ENCODE data around the gene HPX.

Gene HPX, protein sequence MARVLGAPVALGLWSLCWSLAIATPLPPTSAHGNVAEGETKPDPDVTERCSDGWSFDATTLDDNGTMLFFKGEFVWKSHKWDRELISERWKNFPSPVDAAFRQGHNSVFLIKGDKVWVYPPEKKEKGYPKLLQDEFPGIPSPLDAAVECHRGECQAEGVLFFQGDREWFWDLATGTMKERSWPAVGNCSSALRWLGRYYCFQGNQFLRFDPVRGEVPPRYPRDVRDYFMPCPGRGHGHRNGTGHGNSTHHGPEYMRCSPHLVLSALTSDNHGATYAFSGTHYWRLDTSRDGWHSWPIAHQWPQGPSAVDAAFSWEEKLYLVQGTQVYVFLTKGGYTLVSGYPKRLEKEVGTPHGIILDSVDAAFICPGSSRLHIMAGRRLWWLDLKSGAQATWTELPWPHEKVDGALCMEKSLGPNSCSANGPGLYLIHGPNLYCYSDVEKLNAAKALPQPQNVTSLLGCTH

DNA sequence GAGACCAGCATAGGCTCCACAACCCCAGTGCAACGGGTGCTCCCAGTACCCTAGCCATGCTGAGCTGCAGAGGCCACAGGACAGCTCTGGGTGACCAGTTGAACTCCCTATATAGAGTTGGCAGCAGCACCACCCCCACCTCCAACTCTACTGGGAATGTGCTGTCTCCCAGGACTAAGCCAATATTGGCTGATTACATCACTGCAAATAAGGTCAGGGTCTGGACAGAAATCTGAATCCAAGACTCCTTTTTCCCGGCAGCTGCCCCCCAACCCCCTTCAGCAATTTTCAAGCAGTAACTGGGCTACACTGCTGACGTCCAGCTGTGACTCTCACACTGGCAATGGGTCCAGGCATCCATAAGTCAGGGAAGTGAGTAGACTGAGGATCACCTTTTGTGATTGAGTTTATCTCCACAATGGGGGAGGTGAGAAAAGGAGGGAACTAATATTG is at the start of gene HPX:
Gene HPX (minus strand): TSS at position 82 of the 453 bp plus-strand sequence. CDS start 24 bp downstream, at position 58.
- H3K27ac ChIP-seq: no peak within 1 kb of the TSS
- no peak for DNase-seq (ENCODE audit: low read depth, low spot score)

- DNase-seq (ENCODE audit: low read depth, low spot score): no peak
- no peak overlapping the region for H3K27ac ChIP-seq
Measured at GRCh38 chr11:6489306-6489705, 48.5 kb upstream of the HPX start.

DNA sequence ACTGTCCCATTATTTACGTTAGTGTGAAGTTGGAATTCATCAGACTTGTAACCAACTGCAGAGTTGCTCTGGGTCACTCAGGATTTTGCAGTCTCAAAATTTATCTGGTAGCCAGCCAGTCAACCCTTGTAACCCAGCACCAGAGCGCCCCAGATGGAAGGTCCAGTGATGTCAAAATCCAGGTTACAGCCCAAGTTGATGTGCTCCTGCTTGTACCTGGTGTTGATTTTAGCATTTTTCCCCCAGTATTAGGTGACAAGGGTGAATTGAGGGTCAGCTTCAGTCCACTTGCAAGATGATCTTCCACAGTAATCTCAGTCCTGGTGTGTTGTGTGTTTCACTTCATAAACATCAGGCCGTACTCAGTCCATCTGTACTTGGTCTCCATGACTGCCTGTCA is 48.0 kb upstream of the HPX start:
- no peak for DNase-seq (ENCODE audit: low read depth, low spot score)
- H3K27ac ChIP-seq: no peak overlapping the region

GRCh38 chr11:6488342-6488741 is 47.6 kb upstream of the HPX start:
- no peak for DNase-seq (ENCODE audit: low read depth, low spot score)
- no peak overlapping the region for H3K27ac ChIP-seq

DNA sequence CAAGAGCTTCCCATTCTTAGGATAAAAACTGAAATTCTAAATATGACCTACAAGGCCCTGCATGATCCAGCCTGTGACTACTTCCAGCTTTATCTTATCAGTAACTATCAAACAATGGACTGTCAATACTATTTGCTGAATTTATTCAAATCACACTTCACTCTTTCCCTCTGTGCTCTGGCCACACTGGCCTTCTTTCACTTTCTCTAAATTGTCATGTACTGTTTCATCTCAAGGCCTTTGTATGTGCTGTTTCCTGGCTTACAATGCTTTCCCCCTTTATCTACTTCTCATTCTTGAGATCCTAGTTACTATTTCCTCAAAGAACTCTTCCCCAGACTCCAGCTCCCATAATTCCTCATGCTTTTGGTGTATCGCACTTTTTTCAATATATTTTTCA is 46.2 kb upstream of the HPX start:
- H3K27ac ChIP-seq: no peak overlapping the region
- DNase-seq (ENCODE audit: low read depth, low spot score): no peak

DNA sequence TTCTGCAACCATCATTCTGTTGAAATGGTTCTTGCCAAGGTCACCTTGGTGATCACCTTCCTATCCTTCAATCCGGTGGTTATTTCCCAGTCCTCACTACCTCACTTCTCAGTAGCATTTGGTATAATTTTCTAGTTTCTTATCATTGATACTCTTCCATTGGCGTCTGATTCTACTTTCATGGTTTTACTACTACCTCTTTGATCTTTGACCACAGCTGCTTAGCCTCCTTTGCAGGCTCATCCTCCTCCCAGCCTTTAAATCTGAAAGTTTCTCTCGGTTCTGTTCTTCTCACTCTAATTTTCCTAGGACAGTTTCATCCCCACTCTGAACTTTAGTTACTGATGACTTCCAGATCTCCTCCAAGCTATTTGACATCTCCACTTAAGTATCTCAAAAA is 45.5 kb upstream of the HPX start:
- DNase-seq (ENCODE audit: low read depth, low spot score): no peak
- H3K27ac ChIP-seq: no peak overlapping the region

GRCh38 chr11:6485661-6486060 is 44.9 kb upstream of the HPX start:
- H3K27ac ChIP-seq: no peak overlapping the region
- DNase-seq (ENCODE audit: low read depth, low spot score): no peak

DNA sequence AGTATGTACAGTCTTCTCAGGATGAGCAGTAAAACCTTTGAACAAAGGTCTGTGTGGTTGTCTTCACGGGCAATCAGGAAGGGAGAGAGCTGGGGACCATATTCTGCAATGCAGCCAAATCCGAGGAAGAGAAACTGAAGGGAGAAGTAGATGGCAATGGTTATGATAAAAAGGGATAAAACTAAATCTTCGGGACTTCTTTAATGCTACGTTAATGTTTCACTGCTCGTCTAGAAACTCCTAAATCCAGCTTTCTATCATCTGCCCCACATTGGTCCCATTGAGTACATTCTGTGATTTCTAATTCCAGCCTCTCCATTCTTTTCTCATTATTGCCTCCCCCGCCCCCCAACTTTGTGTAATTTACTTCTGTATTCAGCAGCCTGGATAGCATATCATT is 42.2 kb upstream of the HPX start:
- DNase-seq (ENCODE audit: low read depth, low spot score): no peak
- no peak overlapping the region for H3K27ac ChIP-seq

- peak overlapping the region; percentile 84 for H3K27ac ChIP-seq
- DNase-seq (ENCODE audit: low read depth, low spot score): no peak
Measured at GRCh38 chr11:6482441-6482840, 41.7 kb upstream of the HPX start.

- no peak for DNase-seq (ENCODE audit: low read depth, low spot score)
Measured at GRCh38 chr11:6481924-6482275, 41.1 kb upstream of the HPX start.

GRCh38 chr11:6481012-6481923 is 40.5 kb upstream of the HPX start, which contains the start of the genes ARFIP2 and TIMM10B:
Gene ARFIP2 (minus strand): TSS chr11:6481331. CDS start chr11:6480421, 910 bp downstream.
Gene TIMM10B (plus strand): TSS chr11:6481501. CDS start chr11:6481517, 16 bp downstream.
- H3K27ac ChIP-seq: peak within 1 kb of the TSS; percentile 84
- DNase-seq (ENCODE audit: low read depth, low spot score): peak; percentile 92

More at GRCh38 chr11:6481924-6482275, 41.1 kb upstream of the HPX start:
- peak overlapping the region; percentile 84 for H3K27ac ChIP-seq

GRCh38 chr11:6480299-6480914 is 39.6 kb upstream of the HPX start:
- DNase-seq (ENCODE audit: low read depth, low spot score): no peak
- H3K27ac ChIP-seq: peak overlapping the region; percentile 84

DNA sequence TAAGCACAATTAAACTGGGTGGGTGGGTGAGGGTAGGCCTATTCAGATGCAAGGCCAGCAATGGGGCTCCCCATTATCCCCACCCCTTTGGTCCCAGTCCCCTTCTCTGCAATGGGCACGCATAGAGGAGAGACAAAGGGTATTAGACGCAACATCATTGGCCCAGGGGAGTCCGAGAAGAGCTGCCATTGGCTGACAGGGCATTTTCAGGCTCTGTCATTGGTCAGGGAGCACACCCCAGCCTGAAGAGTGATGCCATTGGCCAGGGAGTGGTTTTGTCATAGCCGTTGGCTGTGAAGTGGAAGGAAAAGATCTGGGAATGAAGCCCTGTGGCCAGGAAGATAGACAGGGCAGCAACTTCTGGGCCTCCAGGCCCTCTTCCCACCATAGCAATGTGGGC is 35.8 kb upstream of the HPX start:
- no peak for DNase-seq (ENCODE audit: low read depth, low spot score)
- H3K27ac ChIP-seq: no peak overlapping the region

DNA sequence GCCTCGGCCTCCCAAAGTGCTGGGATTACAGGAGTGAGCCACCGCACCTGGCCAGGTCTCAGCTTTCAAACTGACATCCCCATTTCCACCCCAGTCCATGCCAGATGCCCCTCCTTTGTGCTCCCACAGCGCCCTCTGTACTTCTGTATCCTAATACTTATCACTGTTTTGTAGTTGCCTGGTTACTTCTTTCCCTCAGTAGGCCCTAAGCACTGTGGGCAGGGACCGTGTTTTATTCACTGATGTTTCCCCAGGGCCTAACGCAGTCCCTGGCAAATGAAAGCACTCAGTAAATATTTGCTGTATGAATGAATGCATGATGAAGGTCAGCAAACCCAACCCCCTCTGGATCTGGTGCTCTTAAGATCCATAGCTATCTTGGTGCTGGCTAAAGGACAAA is 35.1 kb upstream of the HPX start:
- no peak for DNase-seq (ENCODE audit: low read depth, low spot score)
- no peak overlapping the region for H3K27ac ChIP-seq

DNA sequence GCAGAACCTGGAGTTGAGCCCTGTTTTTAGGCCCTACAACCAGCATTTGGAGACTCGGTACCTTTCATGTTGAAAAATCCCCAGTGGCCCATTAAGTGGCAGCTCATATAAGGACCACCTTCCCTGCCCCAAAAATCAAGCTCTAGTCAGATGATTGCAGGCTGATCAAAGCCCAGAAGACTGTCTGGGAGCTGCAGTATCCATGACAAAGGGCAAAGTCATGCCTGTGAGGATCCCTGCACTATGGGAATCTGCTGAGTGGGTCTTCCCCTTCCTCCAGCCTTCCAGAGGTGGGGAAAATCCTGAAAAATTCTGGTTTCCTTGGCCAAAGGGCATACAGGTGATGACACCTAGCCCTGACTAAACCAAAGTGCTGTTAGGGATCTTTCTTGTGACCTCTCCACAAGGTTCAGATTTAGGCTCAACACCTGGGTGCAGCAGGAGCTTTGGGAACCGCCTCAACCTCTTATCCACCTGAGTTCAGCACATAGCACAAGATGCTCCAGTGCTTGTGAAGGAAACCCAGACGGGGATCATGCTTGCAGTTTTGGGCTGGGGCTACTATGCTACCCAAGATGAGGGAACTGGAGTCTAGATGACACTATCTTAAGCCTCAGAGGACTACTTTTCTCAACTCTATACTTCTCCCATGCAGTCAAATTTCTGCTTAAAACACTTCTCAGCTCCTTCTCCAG is 34.2 kb upstream of the HPX start:
- no peak for DNase-seq (ENCODE audit: low read depth, low spot score)
- H3K27ac ChIP-seq: peak overlapping the region; percentile 87

- H3K27ac ChIP-seq: peak overlapping the region; percentile 87
- DNase-seq (ENCODE audit: low read depth, low spot score): no peak
Measured at GRCh38 chr11:6474413-6474792, 33.6 kb upstream of the HPX start.

GRCh38 chr11:6473451-6474412 is 32.9 kb upstream of the HPX start, which contains the start of gene TRIM3:
Gene TRIM3 (minus strand): TSS chr11:6473941. CDS start chr11:6465695, 8,246 bp downstream.
- peak; percentile 24 for DNase-seq (ENCODE audit: low read depth, low spot score)

GRCh38 chr11:6472934-6473333 is 32.1 kb upstream of the HPX start:
- H3K27ac ChIP-seq: no peak overlapping the region
- DNase-seq (ENCODE audit: low read depth, low spot score): no peak

More at GRCh38 chr11:6473451-6474412, 32.9 kb upstream of the HPX start, which contains the start of gene TRIM3:
- H3K27ac ChIP-seq: peak within 1 kb of the TSS; percentile 87

GRCh38 chr11:6469599-6469998 is 28.8 kb upstream of the HPX start:
- H3K27ac ChIP-seq: no peak overlapping the region
- DNase-seq (ENCODE audit: low read depth, low spot score): no peak
